ENCODE measurements around the gene PLEKHG4B.

DNA sequence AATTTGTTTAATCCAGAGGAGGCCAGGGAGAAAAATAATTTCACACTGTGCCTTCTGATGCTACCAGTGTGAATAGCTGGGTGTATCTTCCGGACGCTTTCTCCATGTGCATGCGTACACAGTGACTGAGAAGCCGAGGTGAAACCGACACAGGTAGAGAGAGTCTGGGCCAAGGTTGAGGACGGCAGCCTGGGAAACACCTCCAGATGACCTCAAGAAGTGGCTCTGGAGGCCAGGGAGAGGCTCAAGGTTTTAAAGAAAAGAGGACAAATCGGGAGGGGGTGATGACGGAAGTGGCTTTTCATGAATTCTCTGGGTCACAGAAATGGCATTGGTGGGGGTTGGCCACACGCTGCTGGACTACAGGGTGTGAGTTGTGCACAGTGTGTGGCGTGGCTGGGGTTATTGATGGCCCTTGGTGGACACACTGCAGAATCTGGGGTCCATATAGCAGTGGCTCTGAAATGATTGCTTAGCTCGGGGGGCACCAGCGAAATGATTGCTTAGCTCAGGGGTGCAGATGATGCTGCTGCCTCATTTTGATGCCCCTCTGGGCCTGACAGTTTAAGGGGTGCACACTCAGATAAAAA, 65.3 kb downstream of the PLEKHG4B start:
- TF ChIP-seq EZH2 (IDR thresholded peaks at IDR 0.05; ENCODE audit: borderline replicate concordance, low read depth, low read length, severe bottlenecking) (no peak), CTCF (IDR thresholded peaks at IDR 0.05; ENCODE audit: borderline replicate concordance, extremely low read depth, low read length, poor library complexity, severe bottlenecking) (no peak)
